Measurements from ENCODE around the gene HSPBAP1.
"Not testable (repeated sequence)": the region's sequence is repeated elsewhere in the genome, so short reads cannot be mapped to it uniquely, and the experiment has no call there.

HSPBAP1 gene

DNA sequence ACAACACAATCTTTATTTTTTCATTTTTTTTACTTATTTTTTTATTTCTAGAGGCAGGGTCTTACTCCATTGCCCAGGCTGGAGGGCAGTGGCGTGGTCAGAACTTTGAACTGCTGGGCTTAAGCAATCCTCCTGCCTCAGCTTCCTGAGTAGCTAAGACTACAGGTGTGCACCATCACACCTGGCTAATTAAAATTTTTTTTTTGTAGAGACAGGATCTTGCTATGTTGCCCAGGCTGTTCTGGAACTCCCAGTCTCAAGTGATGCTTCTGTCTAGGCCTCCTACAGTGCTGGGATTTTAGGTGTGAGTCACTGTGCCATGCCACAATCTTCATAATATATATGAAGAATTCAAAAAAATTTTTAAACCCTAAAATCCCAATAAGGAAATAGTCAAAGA, 20.8 kb downstream of the HSPBAP1 start:
- H3K4me1 ChIP-seq (ENCODE audit: insufficient read depth, low read length), result no peaks in the 10 kb centered on the region
- no peaks in the 10 kb centered on the region for H3K9me3 ChIP-seq (ENCODE audit: control insufficient read depth, insufficient read depth, low read length)
- no peaks in the 10 kb centered on the region; the same call in 1 of the 2 replicates for H3K36me3 ChIP-seq (ENCODE audit: insufficient read depth, low read length)
- H3K9ac ChIP-seq (ENCODE audit: low read depth, low read length), result no peak overlapping the region

DNA sequence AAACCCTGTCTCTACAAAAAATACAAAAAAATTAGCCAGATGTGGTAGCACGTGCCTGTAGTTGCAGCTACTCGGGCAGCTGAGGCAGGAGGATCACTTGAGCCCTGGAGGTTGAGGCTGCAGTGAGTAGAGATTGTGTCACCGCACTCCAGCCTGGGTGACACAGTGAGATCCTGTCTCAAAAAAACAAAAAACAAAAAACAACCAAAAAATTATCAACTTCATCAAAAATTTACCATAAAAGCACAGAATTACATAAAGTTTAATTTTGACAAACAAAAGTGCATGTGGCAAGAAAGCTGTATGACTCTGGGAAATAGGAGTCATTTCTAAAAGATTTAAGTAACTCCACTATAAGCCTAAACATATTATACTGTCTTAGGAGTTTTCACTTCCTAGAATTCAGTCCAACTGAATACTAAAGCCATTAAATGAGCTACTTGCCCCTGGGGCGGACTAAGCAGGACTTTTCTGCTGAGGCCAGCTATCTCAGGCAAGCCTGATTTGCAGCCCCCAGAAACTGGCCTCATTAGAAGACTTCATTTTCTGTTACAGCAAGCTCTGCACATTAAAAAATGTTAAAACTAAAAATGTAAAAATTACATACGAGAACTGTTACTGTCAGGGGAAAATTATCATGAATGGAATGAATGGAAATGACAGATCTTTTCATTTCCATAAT, 23.0 kb downstream of the HSPBAP1 start:
- Histone ChIP-seq H3K9ac (ENCODE audit: low read depth, low read length) (no peak overlapping the region), H3K4me1 (ENCODE audit: insufficient read depth, low read length) (no peaks in the 10 kb centered on the region), H3K9me3 (ENCODE audit: control insufficient read depth, insufficient read depth, low read length) (no peaks in the 10 kb centered on the region), H3K36me3 (ENCODE audit: insufficient read depth, low read length) (no peaks in the 10 kb centered on the region; the same call in 1 of the 2 replicates)

GRCh38 chr3:122767540-122768372, 25.9 kb downstream of the HSPBAP1 start:
- Histone ChIP-seq H3K9ac (ENCODE audit: low read depth, low read length) (no peak overlapping the region), H3K36me3 (ENCODE audit: insufficient read depth, low read length) (no peaks in the 10 kb centered on the region; the same call in 1 of the 2 replicates), H3K9me3 (ENCODE audit: control insufficient read depth, insufficient read depth, low read length) (no peaks in the 10 kb centered on the region), H3K4me1 (ENCODE audit: insufficient read depth, low read length) (no peaks in the 10 kb centered on the region)

DNA sequence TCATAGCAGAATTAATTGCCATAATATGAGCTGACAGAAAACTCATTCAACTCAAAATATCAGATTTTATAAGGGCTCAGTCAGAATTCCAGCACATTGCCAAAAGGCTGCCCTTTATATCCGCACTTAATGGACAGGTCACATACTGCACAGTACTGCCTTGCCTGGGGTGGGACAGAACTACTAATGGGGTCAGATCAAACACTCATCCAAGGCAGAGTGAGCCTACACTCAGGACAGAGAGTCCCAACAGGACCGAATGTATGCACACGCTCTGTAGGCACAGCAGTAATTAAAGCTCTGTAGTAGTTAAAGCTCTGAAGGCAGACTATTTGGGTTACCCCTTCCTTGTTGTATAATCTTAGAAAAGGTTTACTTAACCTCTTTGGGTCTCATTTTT, 27.2 kb downstream of the HSPBAP1 start:
- no peaks in the 10 kb centered on the region for H3K4me1 ChIP-seq (ENCODE audit: insufficient read depth, low read length)
- H3K36me3 ChIP-seq (ENCODE audit: insufficient read depth, low read length), result no peaks in the 10 kb centered on the region; the same call in 1 of the 2 replicates
- no peak overlapping the region for H3K9ac ChIP-seq (ENCODE audit: low read depth, low read length)

GRCh38 chr3:122760453-122761271, 33.0 kb downstream of the HSPBAP1 start:
- Histone ChIP-seq H3K9me3 (ENCODE audit: control insufficient read depth, insufficient read depth, low read length) (no peaks in the 10 kb centered on the region), H3K36me3 (ENCODE audit: insufficient read depth, low read length) (no peaks in the 10 kb centered on the region), H3K4me1 (ENCODE audit: insufficient read depth, low read length) (peaks cover 9% of the 10 kb centered on the region; the same call in 1 of the 2 replicates), H3K9ac (ENCODE audit: low read depth, low read length) (no peak overlapping the region)

More for the DNA sequence above, 27.2 kb downstream of the HSPBAP1 start:
- no peaks in the 10 kb centered on the region for H3K9me3 ChIP-seq (ENCODE audit: control insufficient read depth, insufficient read depth, low read length)

- Histone ChIP-seq H3K36me3 (ENCODE audit: insufficient read depth, low read length) (no peaks in the 10 kb centered on the region), H3K4me1 (ENCODE audit: insufficient read depth, low read length) (peaks cover 9% of the 10 kb centered on the region; the same call in 1 of the 2 replicates), H3K9me3 (ENCODE audit: control insufficient read depth, insufficient read depth, low read length) (no peaks in the 10 kb centered on the region), H3K9ac (ENCODE audit: low read depth, low read length) (no peak overlapping the region)
These were observed 34.6 kb downstream of the HSPBAP1 start for GRCh38 chr3:122758877-122759560.

DNA sequence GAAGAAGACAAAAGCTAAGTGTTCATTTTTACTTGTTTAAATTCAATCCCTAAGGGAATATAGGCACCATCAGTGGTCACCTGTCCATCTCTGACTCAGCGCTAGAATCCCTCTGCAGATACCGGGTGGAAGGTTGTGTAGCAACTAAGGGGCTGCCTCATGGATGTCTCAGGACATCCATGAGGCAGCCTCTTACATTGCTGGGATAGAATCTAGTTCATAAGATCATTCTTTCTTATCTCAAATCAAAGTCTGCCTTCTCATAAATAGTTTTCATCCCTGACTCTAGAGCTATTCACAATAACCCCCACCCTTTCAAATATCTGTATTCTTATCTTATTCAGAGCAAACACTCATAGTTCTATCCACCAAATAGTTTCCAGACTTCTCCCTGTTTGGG, 38.1 kb downstream of the HSPBAP1 start:
- H3K36me3 ChIP-seq (ENCODE audit: insufficient read depth, low read length), result no peaks in the 10 kb centered on the region
- H3K9me3 ChIP-seq (ENCODE audit: control insufficient read depth, insufficient read depth, low read length), result no peaks in the 10 kb centered on the region
- H3K4me1 ChIP-seq (ENCODE audit: insufficient read depth, low read length), result peaks cover under 1% of the 10 kb centered on the region; the same call in 1 of the 2 replicates
- no peak overlapping the region for H3K9ac ChIP-seq (ENCODE audit: low read depth, low read length)

- no peak overlapping the region for H3K9ac ChIP-seq (ENCODE audit: low read depth, low read length)
- H3K9me3 ChIP-seq (ENCODE audit: control insufficient read depth, insufficient read depth, low read length), result no peaks in the 10 kb centered on the region
- no peaks in the 10 kb centered on the region for H3K4me1 ChIP-seq (ENCODE audit: insufficient read depth, low read length)
- no peaks in the 10 kb centered on the region for H3K36me3 ChIP-seq (ENCODE audit: insufficient read depth, low read length)
These were observed 38.7 kb downstream of the HSPBAP1 start for GRCh38 chr3:122754929-122755328.

DNA sequence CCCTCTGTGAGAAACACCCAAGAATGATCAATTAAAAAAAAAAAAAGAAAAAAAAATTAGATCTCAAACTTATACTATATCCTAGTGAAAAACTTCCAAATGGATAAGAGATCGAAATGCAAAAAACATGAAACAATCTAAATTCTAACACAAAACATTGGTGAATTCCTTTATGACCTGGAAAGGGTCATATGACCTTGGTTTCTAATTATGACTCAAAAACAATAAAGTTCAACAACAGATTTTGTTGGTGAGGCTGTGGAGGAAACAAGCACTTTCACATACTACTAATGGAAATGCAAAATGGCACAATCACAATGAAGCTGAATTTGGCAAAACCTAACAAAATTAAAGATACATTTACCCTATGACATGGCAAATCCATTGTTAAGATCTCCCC, 45.3 kb downstream of the HSPBAP1 start:
- Histone ChIP-seq H3K36me3 (ENCODE audit: insufficient read depth, low read length) (peaks cover 3% of the 10 kb centered on the region), H3K9ac (ENCODE audit: low read depth, low read length) (no peak overlapping the region), H3K4me1 (ENCODE audit: insufficient read depth, low read length) (no peaks in the 10 kb centered on the region), H3K9me3 (ENCODE audit: control insufficient read depth, insufficient read depth, low read length) (peaks cover 6% of the 10 kb centered on the region)

DNA sequence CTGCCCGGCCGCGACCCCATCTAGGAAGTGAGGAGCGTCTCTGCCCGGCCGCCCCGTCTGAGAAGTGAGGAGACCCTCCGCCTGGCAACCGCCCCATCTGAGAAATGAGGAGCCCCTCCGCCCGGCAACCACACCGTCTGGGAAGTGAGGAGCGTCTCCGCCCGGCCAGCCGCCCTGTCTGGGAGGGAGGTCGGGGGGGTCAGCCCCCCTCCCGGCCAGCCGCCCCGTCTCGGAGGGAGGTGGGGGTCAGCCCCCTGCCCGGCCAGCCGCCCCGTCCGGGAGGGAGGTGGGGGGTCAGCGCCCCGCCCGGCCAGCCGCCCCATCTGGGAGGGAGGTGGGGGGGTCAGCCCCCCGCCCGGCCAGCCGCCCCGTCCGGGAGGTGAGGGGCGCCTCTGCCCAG, 46.3 kb downstream of the HSPBAP1 start:
- H3K9me3 ChIP-seq (ENCODE audit: control insufficient read depth, insufficient read depth, low read length); H3K36me3 ChIP-seq (ENCODE audit: insufficient read depth, low read length); H3K4me1 ChIP-seq (ENCODE audit: insufficient read depth, low read length); H3K9ac ChIP-seq (ENCODE audit: low read depth, low read length): not testable (repeated sequence)

GRCh38 chr3:122745369-122746021, 48.1 kb downstream of the HSPBAP1 start:
- Histone ChIP-seq H3K9me3 (ENCODE audit: control insufficient read depth, insufficient read depth, low read length) (peaks cover 6% of the 10 kb centered on the region), H3K36me3 (ENCODE audit: insufficient read depth, low read length) (peaks cover 7% of the 10 kb centered on the region), H3K9ac (ENCODE audit: low read depth, low read length) (no peak overlapping the region), H3K4me1 (ENCODE audit: insufficient read depth, low read length) (no peaks in the 10 kb centered on the region)

DNA sequence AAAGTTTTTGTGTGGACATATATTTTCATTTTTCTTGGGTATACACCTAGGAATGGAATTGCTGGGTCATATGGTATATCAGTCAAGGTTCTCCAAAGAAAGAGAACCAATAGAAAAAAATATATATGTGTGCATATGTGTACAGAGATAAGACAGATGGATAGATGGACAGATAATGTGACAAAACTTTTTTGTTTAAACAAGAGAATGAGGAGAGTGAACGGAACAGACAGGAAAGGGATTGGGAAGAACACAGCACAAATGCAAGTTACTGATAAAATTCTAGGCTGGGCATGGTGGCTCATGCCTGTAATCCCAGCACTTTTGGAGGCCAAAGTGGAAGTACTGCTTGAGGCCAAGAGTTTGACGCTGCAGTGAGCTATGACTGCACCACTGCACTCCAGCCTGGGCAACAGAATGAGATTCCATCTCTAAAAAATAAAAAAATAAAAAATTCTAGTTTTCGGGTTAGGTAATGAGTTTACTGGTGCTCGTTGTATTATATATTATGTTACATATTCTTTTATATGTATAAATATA, 50.0 kb downstream of the HSPBAP1 start:
- Histone ChIP-seq H3K9ac (ENCODE audit: low read depth, low read length) (no peak overlapping the region), H3K4me1 (ENCODE audit: insufficient read depth, low read length) (0 out of 2 replicates have a peak, but pooled peaks cover 7% of the 10 kb centered on the region), H3K9me3 (ENCODE audit: control insufficient read depth, insufficient read depth, low read length) (peaks cover 6% of the 10 kb centered on the region), H3K36me3 (ENCODE audit: insufficient read depth, low read length) (peaks cover 7% of the 10 kb centered on the region)

- Histone ChIP-seq H3K9ac (ENCODE audit: low read depth, low read length) (no peak overlapping the region), H3K9me3 (ENCODE audit: control insufficient read depth, insufficient read depth, low read length) (peaks cover 3% of the 10 kb centered on the region; the same call in 1 of the 2 replicates), H3K36me3 (ENCODE audit: insufficient read depth, low read length) (peaks cover 7% of the 10 kb centered on the region), H3K4me1 (ENCODE audit: insufficient read depth, low read length) (0 out of 2 replicates have a peak, but pooled peaks cover 7% of the 10 kb centered on the region)
These were observed 51.4 kb downstream of the HSPBAP1 start for GRCh38 chr3:122742234-122742633.

Data from ES-I3 (cell line).